Measurements from ENCODE around the gene IFNA16. TPM values are rescaled to one million over a fixed set of nuclear protein-coding genes. Genes with fewer than 3 reads are reported as not detected.
"Not testable (repeated sequence)": the region's sequence is repeated elsewhere in the genome, so short reads cannot be mapped to it uniquely, and the experiment has no call there.

Gene IFNA16
- polyA plus RNA-seq (2011; rRNA removed) (not detected in 2 replicates), polyA plus RNA-seq (2017; fragmentation: RNase III; extraction: RNeasy Plus Mini Kit Qiagen cat#74134 plus additional on column Dnase treatment) (not detected in 3 replicates), polyA minus RNA-seq (2011; rRNA and poly(A)+ RNA removed) (not detected in 2 replicates)
- polyA plus RNA-seq (2012; cell fraction: cytosol; rRNA removed), result not detected in 2 replicates
- not detected in 2 replicates for polyA plus RNA-seq (2012; cell fraction: nucleus; rRNA removed)

- CTCF ChIA-PET; H3K9me3 ChIP-seq; DNase-seq (ENCODE audit: low read depth in 1 of 2, low spot score in 1 of 2); H3K4me2 ChIP-seq; ATAC-seq; FAIRE-seq; H3K4me3 ChIP-seq; H3K27ac ChIP-seq; POLR2A ChIA-PET; H3K4me1 ChIP-seq: not testable (repeated sequence)
- 15% methylated on average over 1 of the region's 1 CpG for WGBS (ENCODE audit: missing lambda C conversion rate)
Measured at GRCh38 chr9:21217211-21217610, at the start of gene IFNA16. Gene IFNA16, minus strand, starts transcription at chr9:21217311. Its CDS starts 6 bp downstream, at chr9:21217305.

GRCh38 chr9:21265421-21266189 lies 48.5 kb upstream of the IFNA16 start:
- Histone ChIP-seq H3K4me3 (no peak overlapping the region), H3K27ac (no peak overlapping the region), H3K9me3 (no peaks in the 10 kb centered on the region; the same call in 2 of the 3 replicates), H3K4me1 (no peaks in the 10 kb centered on the region), H3K4me2 (no peak overlapping the region)
- POLR2A ChIA-PET, result no interaction called here
- no peak for ATAC-seq
- CTCF ChIA-PET, result interaction anchor here (0.6 to 6.1 kb wide), 4 partner anchors 13 to 53 kb away, joined by 3 to 40 read pairs (median 4); no protein-coding TSS in a partner anchor
- TF ChIP-seq KDM5A (IDR thresholded peaks at IDR 0.05), result no peak
- TF ChIP-seq EP300 (IDR thresholded peaks at IDR 0.05), result no peak
- no peak for TF ChIP-seq MAX (IDR thresholded peaks at IDR 0.05)
- no peak for TF ChIP-seq RCOR1 (IDR thresholded peaks at IDR 0.05; ENCODE audit: low read depth, low read length)
- TF ChIP-seq JUN (IDR thresholded peaks at IDR 0.05), result no peak
- no peak for TF ChIP-seq CBX2 (IDR thresholded peaks at IDR 0.05; ENCODE audit: borderline replicate concordance, low read depth)
- TF ChIP-seq ZFP36 (IDR thresholded peaks at IDR 0.05; ENCODE audit: borderline replicate concordance, partially characterized antibody), result no peak
- no peak for TF ChIP-seq CTCF (IDR thresholded peaks at IDR 0.05)
- TF ChIP-seq MYC (IDR thresholded peaks at IDR 0.05; ENCODE audit: borderline replicate concordance, low read length), result no peak
- TF ChIP-seq HOXB13 (CRISPR knock-in tag; IDR thresholded peaks at IDR 0.05; ENCODE audit: low read depth), result no peak
- no peak for TF ChIP-seq BCL3 (IDR thresholded peaks at IDR 0.05)
- no peak for TF ChIP-seq FOSL2 (IDR thresholded peaks at IDR 0.05)
- no peak for TF ChIP-seq FOSL2 (CRISPR knock-in tag; IDR thresholded peaks at IDR 0.05)
- TF ChIP-seq RNF2 (IDR thresholded peaks at IDR 0.05; ENCODE audit: borderline replicate concordance, low read depth), result no peak
- WGBS (ENCODE audit: missing lambda C conversion rate), result 0% methylated on average over 1 of the region's 1 CpG
- FAIRE-seq, result no peak
- no peak for DNase-seq (ENCODE audit: low read depth in 1 of 2, low spot score in 1 of 2)

- DNase-seq (ENCODE audit: low read depth in 1 of 2, low spot score in 1 of 2), result no peak
- Histone ChIP-seq H3K9me3 (no peaks in the 10 kb centered on the region), H3K4me2 (no peak overlapping the region), H3K4me1 (no peaks in the 10 kb centered on the region), H3K27ac (no peak overlapping the region), H3K4me3 (no peak overlapping the region)
- FAIRE-seq, result no peak
- CTCF ChIA-PET, result interaction anchor here (0.8 to 1.6 kb wide), 5 partner anchors 19 to 200 kb away, joined by 3 to 4 read pairs (median 3); no protein-coding TSS in a partner anchor
- no peak for ATAC-seq
- WGBS (ENCODE audit: missing lambda C conversion rate), result 57% methylated on average over 5 of the region's 5 CpGs
- POLR2A ChIA-PET, result no interaction called here
- no peak for TF ChIP-seq FOSB (CRISPR knock-in tag; IDR thresholded peaks at IDR 0.05)
- no peak for TF ChIP-seq HEYL (CRISPR knock-in tag; IDR thresholded peaks at IDR 0.05)
- TF ChIP-seq KDM1A (IDR thresholded peaks at IDR 0.05; ENCODE audit: low read depth), result no peak
- TF ChIP-seq GATA3 (IDR thresholded peaks at IDR 0.05; ENCODE audit: borderline replicate concordance), result no peak
- TF ChIP-seq CTCF (IDR thresholded peaks at IDR 0.05), result no peak
- no peak for TF ChIP-seq NR3C1 (IDR thresholded peaks at IDR 0.05)
- TF ChIP-seq CHD2 (IDR thresholded peaks at IDR 0.05; ENCODE audit: low read length, partially characterized antibody), result no peak
- TF ChIP-seq ATOH8 (CRISPR knock-in tag; IDR thresholded peaks at IDR 0.05; ENCODE audit: low read depth), result no peak
- no peak for TF ChIP-seq FOXS1 (CRISPR knock-in tag; IDR thresholded peaks at IDR 0.05)
- TF ChIP-seq ELK1 (IDR thresholded peaks at IDR 0.05; ENCODE audit: low read depth, low read length), result no peak
- TF ChIP-seq HOXB13 (CRISPR knock-in tag; IDR thresholded peaks at IDR 0.05; ENCODE audit: low read depth), result no peak
- TF ChIP-seq EHF (CRISPR knock-in tag; IDR thresholded peaks at IDR 0.05), result no peak
Measured at GRCh38 chr9:21255538-21256212, 38.6 kb upstream of the IFNA16 start.

All from A549 (cell line).